ENCODE data around the gene AHNAK2.

- TF ChIP-seq CTCF (IDR thresholded peaks at IDR 0.05; ENCODE audit: insufficient read depth, low read length, poor library complexity, severe bottlenecking) (no peak), EZH2phosphoT487 (conservative IDR thresholded peaks at IDR 0.05; ENCODE audit: low read length) (no peak)
Measured at GRCh38 chr14:104933746-104934733, 44.1 kb downstream of the AHNAK2 start.
